SK-N-SH (cell line): Measurements from ENCODE around the gene RASGEF1B. TPM values are rescaled to one million over a fixed set of nuclear protein-coding genes. Genes with fewer than 3 reads are reported as not detected.

Experiments
- CTCF ChIA-PET: fragments of 300-600, 350-600 bp; formaldehyde crosslinking; extraction: SDS; loops from one replicate; lab custom pipeline; 2021; lab: Yijun Ruan, JAX
- POLR2A ChIA-PET: fragments of 350-600 bp; sonication (Branson Sonifier 250); formaldehyde crosslinking; extraction: SDS; loops from one replicate; lab custom pipeline; 2020; ENCODE audit warnings: antibody characterized with exemption, inconsistent platforms; lab: Yijun Ruan, JAX
- DNase-seq: peaks from one replicate; pipeline ENCODE4 v3.0.0; 2012
- H2AFZ ChIP-seq: fragments of 200-600 bp; sonication (generic); 2 replicates; pipeline ENCODE4 v1.8.1; 2016; ENCODE audit warnings: antibody characterized with exemption, mild to moderate bottlenecking, low read depth
- H3F3A ChIP-seq: fragments of 200-600 bp; sonication (generic); replicated peaks from 2 replicates; pipeline ENCODE3; 2016; ENCODE audit warnings: antibody characterized with exemption, mild to moderate bottlenecking; ENCODE audit not compliant: insufficient read depth
- H3K27ac ChIP-seq, 2 experiments: fragments of 200-500 bp in 1 of 2; fragments of 200-600 bp in 1 of 2; sonication (Bioruptor generic) in 1 of 2; sonication (generic), shearing (Covaris generic) in 1 of 2; 2 replicates each; pipeline versions ENCODE4 v1.5.1 to v1.6.1; 2014 to 2016; ENCODE audit warnings: low read depth in 2 of 2, inconsistent platforms in 1 of 2, low read length in 1 of 2, mild to moderate bottlenecking in 1 of 2, mixed read lengths in 1 of 2
- H3K27me3 ChIP-seq: fragments of 200-600 bp; sonication (generic), shearing (Covaris generic); 2 replicates; pipeline ENCODE4 v1.6.1; 2016; ENCODE audit warnings: mixed run types; ENCODE audit not compliant: insufficient read depth
- H3K36me3 ChIP-seq, 2 experiments: fragments of 200-500 bp in 1 of 2; fragments of 200-600 bp in 1 of 2; sonication (Bioruptor generic) in 1 of 2; sonication (generic) in 1 of 2; replicated peaks in 1 of 2; 2 replicates each; pipeline versions ENCODE3 to v1.5.1; 2014 to 2016; ENCODE audit warnings: low read length in 1 of 2, mild to moderate bottlenecking in 1 of 2; ENCODE audit not compliant: insufficient read depth in 2 of 2, control insufficient read depth in 1 of 2
- H3K4me1 ChIP-seq, 2 experiments: fragments of 200-500 bp in 1 of 2; fragments of 200-600 bp in 1 of 2; sonication (Bioruptor generic) in 1 of 2; sonication (generic), shearing (Covaris generic) in 1 of 2; 2 replicates each; pipeline versions ENCODE4 v1.5.1 to v1.6.1; 2014 to 2016; ENCODE audit warnings: low read depth in 1 of 2, low read length in 1 of 2, mixed run types in 1 of 2; ENCODE audit not compliant: insufficient read depth in 2 of 2, control insufficient read depth in 1 of 2
- H3K4me2 ChIP-seq: fragments of 200-600 bp; sonication (generic), shearing (Covaris generic); 2 replicates; pipeline ENCODE4 v1.6.1; 2017; ENCODE audit warnings: mixed run types
- H3K4me3 ChIP-seq, 2 experiments: fragments of 200-500 bp in 1 of 2; fragments of 200-600 bp in 1 of 2; sonication (Bioruptor generic) in 1 of 2; sonication (generic), shearing (Covaris generic) in 1 of 2; 2 replicates each; pipeline versions ENCODE4 v1.5.1 to v1.8.1; 2014 to 2016; ENCODE audit warnings: low read depth in 2 of 2, inconsistent platforms in 1 of 2, low read length in 1 of 2, mild to moderate bottlenecking in 1 of 2, mixed read lengths in 1 of 2, moderate library complexity in 1 of 2
- H3K79me2 ChIP-seq: fragments of 200-600 bp; sonication (generic); 2 replicates; pipeline ENCODE4 v1.8.1; 2017; ENCODE audit warnings: mild to moderate bottlenecking; ENCODE audit not compliant: insufficient read depth
- H3K9ac ChIP-seq: fragments of 200-600 bp; sonication (generic); 2 replicates; pipeline ENCODE4 v1.6.1; 2017; ENCODE audit warnings: mixed run types
- H3K9me2 ChIP-seq: fragments of 200-600 bp; sonication (generic); 2 replicates; pipeline ENCODE4 v1.6.1; 2017; ENCODE audit warnings: mixed run types
- H3K9me3 ChIP-seq: fragments of 200-600 bp; sonication (generic); 2 replicates; pipeline ENCODE4 v1.6.1; 2017; ENCODE audit warnings: mixed run types, mild to moderate bottlenecking, moderate library complexity
- H4K20me1 ChIP-seq: fragments of 200-600 bp; sonication (generic); 2 replicates; pipeline ENCODE4 v1.6.1; 2017; ENCODE audit warnings: mild to moderate bottlenecking, mixed run types; ENCODE audit not compliant: insufficient read depth
- EP300 ChIP-seq, 2 experiments: IDR thresholded peaks; 2 replicates each; pipeline versions ENCODE4 v1.4.0 to v1.6.1; 2012; ENCODE audit warnings: borderline replicate concordance in 1 of 2, low read depth in 1 of 2, low read length in 1 of 2
- MXI1 ChIP-seq: IDR thresholded peaks from 2 replicates; pipeline ENCODE4 v1.6.1; 2012; ENCODE audit warnings: mild to moderate bottlenecking, low read depth, low read length, improper control_type of control experiment
- NFIC ChIP-seq: IDR thresholded peaks from 2 replicates; pipeline ENCODE4 v1.4.0; 2012; ENCODE audit warnings: borderline replicate concordance
- POLR2AphosphoS5 ChIP-seq: IDR thresholded peaks from 2 replicates; pipeline ENCODE4 v1.6.1; 2012; ENCODE audit warnings: low read depth, low read length
- RCOR1 ChIP-seq: fragments of 150-350 bp; IDR thresholded peaks from 2 replicates; pipeline ENCODE4 v1.6.1; 2017; ENCODE audit warnings: antibody characterized with exemption, low read length
- TCF12 ChIP-seq: IDR thresholded peaks from 2 replicates; pipeline ENCODE4 v1.4.0; 2012
- YY1 ChIP-seq: IDR thresholded peaks from 2 replicates; pipeline ENCODE4 v1.4.0; 2012; ENCODE audit warnings: low read depth, mild to moderate bottlenecking
- whole genome bisulfite sequencing: methylation state at CpG from one replicate; pipeline ENCODE4 v1.1.6; 2017; ENCODE audit warnings: low lambda C conversion rate; 5-methylcytosine and 5-hydroxymethylcytosine counted together
- polyA plus RNA-seq, 3 experiments: library from polyadenylated mRNA; depleted of rRNA; stranded (reverse); fragments of >200 nt; gene quantifications; 2 replicates each; pipeline ENCODE4 v1.2.3, GENCODE V29; 2012

Gene RASGEF1B
- polyA plus RNA-seq, 1 of the 3 experiments (the other 2 are of a cell fraction) = not detected

DNA sequence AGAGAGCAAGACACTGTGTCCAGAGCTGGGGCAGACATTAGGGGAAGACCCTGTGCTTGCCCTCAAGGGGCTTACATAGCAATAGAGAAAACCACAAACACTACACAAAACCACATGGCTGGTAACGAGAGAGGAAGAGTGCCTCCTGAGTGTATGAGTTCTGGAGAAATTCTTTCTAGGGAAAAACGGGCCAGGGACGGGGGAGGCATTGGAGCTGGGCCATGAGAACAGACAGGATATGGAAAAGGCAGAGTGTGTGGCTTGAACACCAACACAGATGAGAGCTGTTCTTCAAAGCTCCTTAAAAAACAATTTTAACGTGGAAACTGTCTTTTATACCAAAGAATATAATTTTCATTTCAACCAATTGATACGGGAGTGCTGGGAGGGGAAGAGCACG is 42.7 kb downstream of the RASGEF1B start:
- POLR2A ChIA-PET = no interaction called here

DNA sequence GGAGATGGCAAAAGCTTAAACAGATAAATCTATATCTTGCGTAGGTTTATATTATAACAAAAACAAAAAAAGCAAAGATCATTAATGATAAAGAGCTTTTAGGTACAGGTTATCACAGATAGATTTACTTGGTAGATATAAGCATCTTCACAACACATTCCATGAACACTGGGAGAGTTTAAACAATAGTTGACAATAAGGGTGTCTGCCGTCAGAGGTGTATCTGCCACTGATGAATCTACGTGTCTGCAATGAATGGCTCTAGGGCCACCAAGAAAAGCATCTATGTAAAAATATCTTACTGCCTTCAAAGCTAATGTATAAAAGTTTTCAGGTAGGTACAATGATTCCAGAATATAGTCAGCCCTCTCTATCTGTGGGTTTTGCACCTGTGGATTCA is 43.7 kb downstream of the RASGEF1B start:
- no peaks in the 10 kb centered on the region for H3K4me1 ChIP-seq
- H3K27ac ChIP-seq = no peak overlapping the region
- POLR2A ChIA-PET = no interaction called here
- no peaks in the 10 kb centered on the region for H3K79me2 ChIP-seq
- CTCF ChIA-PET = no interaction called here
- peaks cover 11% of the 10 kb centered on the region; the same call in 1 of the 2 replicates for H3K27me3 ChIP-seq
- no peak for DNase-seq
- H2AFZ ChIP-seq = no peak overlapping the region
- TF ChIP-seq MXI1 = no peak
- no peak for TF ChIP-seq YY1
- TF ChIP-seq TCF12 = no peak
- no peak overlapping the region for H3K4me2 ChIP-seq
- no peak overlapping the region for H3K9ac ChIP-seq
- 7% methylated on average over 3 of the region's 3 CpGs for WGBS
- H3K4me3 ChIP-seq = no peak overlapping the region
- no peaks in the 10 kb centered on the region for H3F3A ChIP-seq
- H3K36me3 ChIP-seq = no peaks in the 10 kb centered on the region
- no peaks in the 10 kb centered on the region for H3K9me2 ChIP-seq
- H3K9me3 ChIP-seq = no peaks in the 10 kb centered on the region
- H4K20me1 ChIP-seq = no peaks in the 10 kb centered on the region

More for the DNA sequence above, 42.7 kb downstream of the RASGEF1B start:
- Histone ChIP-seq H3K9me2 (no peaks in the 10 kb centered on the region), H3K4me2 (no peak overlapping the region), H3K9ac (no peak overlapping the region), H3K36me3 (no peaks in the 10 kb centered on the region), H4K20me1 (no peaks in the 10 kb centered on the region), H3K4me1 (no peaks in the 10 kb centered on the region), H3K9me3 (no peaks in the 10 kb centered on the region), H3K27ac (no peak overlapping the region), H2AFZ (no peak overlapping the region), H3K27me3 (peaks cover 11% of the 10 kb centered on the region; the same call in 1 of the 2 replicates), H3F3A (no peaks in the 10 kb centered on the region), H3K79me2 (no peaks in the 10 kb centered on the region), H3K4me3 (no peak overlapping the region)
- TF ChIP-seq EP300 (IDR thresholded peaks at IDR 0.05; ENCODE audit: borderline replicate concordance in 1 of 2, low read depth in 1 of 2, low read length in 1 of 2) (no peak), NFIC (no peak), RCOR1 (no peak), MXI1 (no peak)
- CTCF ChIA-PET = no interaction called here
- no peak for DNase-seq
- WGBS = 5% methylated on average over 6 of the region's 6 CpGs

DNA sequence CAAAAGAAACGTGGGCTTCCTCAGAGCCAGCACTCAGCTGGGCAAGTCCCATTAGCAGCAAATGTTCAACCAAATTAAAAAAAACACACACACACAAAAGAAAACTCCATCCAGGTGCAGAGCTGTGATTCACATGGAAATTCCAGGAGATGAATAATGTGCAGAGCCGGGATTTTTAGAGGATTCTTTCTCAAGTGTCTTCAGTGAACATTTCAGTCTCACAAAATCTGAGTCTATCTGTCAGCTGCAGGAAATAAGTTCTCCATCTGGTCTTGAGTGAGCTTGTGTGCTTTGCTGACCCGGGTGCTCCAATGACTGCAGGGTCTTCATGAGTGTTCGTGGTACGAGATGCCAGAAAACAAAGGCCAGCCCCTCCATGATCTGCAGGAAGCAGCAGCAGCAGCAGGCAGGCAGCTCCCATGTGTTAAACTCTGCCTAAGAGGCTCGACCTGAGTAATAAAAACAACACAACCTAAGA is 44.3 kb downstream of the RASGEF1B start:
- Histone ChIP-seq H3K4me2 (no peak overlapping the region), H3K9ac (no peak overlapping the region), H3K4me3 (no peak overlapping the region), H2AFZ (no peak overlapping the region), H3K9me3 (no peaks in the 10 kb centered on the region), H3K36me3 (no peaks in the 10 kb centered on the region), H3K27me3 (peaks cover 11% of the 10 kb centered on the region; the same call in 1 of the 2 replicates)
- DNase-seq = no peak
- CTCF ChIA-PET = interaction anchor here (1.2 kb wide), 1 partner anchor 10 kb away, joined by 3 read pairs; no protein-coding TSS in a partner anchor
- 1% methylated on average over 6 of the region's 6 CpGs for whole genome bisulfite sequencing
- no peak for TF ChIP-seq POLR2AphosphoS5
- TF ChIP-seq, all 33 proteins: peak for 0
- H3K9me2 ChIP-seq = no peaks in the 10 kb centered on the region
- no peaks in the 10 kb centered on the region for H3F3A ChIP-seq
- POLR2A ChIA-PET = no interaction called here
- H3K27ac ChIP-seq = no peak overlapping the region
- no peaks in the 10 kb centered on the region for H3K79me2 ChIP-seq
- no peaks in the 10 kb centered on the region for H3K4me1 ChIP-seq
- no peaks in the 10 kb centered on the region for H4K20me1 ChIP-seq
